ENCODE results near the gene KLHL3.

- TF ChIP-seq CTCF (tag by site-specific recombination; IDR thresholded peaks at IDR 0.05) (no peak), ZNF274 (IDR thresholded peaks at IDR 0.05; ENCODE audit: low read length) (no peak), ZNF274 (tag by site-specific recombination; IDR thresholded peaks at IDR 0.05; ENCODE audit: borderline replicate concordance) (no peak), ZNF114 (tag by site-specific recombination; IDR thresholded peaks at IDR 0.05) (no peak), PATZ1 (tag by site-specific recombination; IDR thresholded peaks at IDR 0.05) (no peak), ZNF555 (tag by site-specific recombination; conservative IDR thresholded peaks at IDR 0.05) (no peak), KLF17 (tag by site-specific recombination; IDR thresholded peaks at IDR 0.05) (no peak), ZNF23 (tag by site-specific recombination; IDR thresholded peaks at IDR 0.05; ENCODE audit: borderline replicate concordance) (no peak), ZNF24 (tag by site-specific recombination; IDR thresholded peaks at IDR 0.05) (no peak)
Measured at GRCh38 chr5:137631453-137631852, 104.4 kb downstream of the KLHL3 start.
